Measurements from ENCODE around the gene CERCAM.
"Not testable (repeated sequence)": the region's sequence is repeated elsewhere in the genome, so short reads cannot be mapped to it uniquely, and the experiment has no call there.

CERCAM gene

DNA sequence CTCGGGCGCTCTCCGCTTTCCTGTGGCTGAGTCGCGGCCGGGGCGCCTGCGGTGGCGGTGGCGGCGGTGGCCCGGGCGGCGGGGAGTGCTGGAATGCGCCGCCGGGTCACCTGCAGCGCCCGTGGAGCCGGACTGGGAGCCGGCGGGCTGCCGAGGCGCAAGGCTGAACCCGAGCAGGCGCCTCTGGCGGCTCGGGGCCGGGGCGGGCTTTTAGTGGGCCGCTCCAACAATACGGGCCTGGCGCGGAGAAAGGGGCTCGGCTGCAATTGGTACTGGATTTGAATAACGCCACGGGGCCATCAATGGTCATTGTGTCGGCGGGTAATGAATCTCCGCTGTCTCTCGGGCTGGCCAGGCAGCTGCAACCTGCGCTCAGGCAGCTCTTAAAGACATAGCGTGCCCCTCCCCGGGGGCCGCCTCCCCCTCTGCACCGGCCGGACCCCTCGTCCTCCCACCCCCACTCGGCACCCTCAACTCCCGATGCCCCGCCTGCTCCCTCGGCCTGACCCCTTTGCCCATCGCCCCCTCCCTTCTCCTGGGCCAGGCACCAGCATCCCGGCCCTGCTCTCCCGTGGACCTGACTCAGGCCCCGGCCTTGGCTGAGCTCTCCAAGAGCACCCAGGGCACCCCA lies 27.4 kb upstream of the CERCAM start:
- no peak for DNase-seq

GRCh38 chr9:128393970-128394369 lies 26.7 kb upstream of the CERCAM start:
- no peak for DNase-seq

DNA sequence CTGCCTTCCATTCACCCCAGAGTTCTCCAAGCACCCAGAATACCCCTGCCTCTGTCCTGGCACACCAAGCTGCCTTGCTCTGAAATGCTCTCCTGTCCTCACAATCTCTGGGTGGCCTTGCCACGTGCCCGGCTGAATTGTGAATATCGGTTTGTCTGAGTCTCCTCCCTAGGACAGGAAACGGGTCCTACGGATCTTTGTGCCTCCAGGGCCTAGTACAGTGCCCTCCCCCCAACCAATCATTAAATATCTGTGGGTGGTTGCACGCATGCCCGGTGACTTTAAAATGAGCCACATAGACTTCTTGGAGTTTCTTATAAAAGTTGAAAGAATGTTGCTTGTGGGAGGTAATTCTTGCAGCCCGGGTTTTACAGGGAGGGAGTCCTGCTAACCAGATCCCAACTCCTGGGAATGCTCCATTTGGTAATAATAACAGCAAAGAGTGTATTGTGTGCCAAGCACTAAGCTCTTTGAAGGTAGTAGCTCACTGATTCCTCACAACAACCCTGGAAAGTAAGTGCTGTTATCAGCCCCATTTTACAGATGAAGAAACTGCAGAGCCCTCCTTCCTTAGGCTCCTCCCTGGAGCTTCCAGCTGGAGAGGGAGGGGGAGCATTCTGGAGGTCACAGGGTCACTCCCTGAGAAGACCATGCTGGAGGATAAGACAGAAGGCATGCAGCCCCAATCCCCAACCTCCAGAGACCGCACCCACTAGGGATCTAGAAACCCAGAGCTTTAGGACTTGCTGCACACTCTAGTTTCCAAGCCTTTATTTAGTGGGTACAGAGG lies 26.1 kb upstream of the CERCAM start:
- DNase-seq = no peak

- DNase-seq = no peak
Measured at GRCh38 chr9:128396970-128397613, 23.6 kb upstream of the CERCAM start.

DNA sequence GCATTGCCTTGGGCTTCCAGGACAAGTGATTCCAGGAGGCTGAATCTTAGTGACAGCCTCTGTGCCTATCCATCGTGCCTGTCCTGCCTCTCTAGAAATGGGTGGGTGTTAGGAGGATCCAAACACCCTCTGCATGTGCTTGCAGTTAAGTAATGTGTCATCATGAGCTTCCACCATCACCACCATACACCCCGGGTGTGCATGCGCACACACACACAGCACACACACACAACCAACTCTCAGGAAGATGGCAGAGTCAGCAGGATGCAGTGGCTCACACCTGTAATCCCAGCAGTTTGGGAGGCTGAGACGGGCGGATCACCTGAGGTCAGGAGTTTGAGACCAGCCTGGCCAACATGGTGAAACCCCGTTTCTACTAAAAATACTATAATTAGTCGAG lies 22.8 kb upstream of the CERCAM start:
- DNase-seq = no peak

DNA sequence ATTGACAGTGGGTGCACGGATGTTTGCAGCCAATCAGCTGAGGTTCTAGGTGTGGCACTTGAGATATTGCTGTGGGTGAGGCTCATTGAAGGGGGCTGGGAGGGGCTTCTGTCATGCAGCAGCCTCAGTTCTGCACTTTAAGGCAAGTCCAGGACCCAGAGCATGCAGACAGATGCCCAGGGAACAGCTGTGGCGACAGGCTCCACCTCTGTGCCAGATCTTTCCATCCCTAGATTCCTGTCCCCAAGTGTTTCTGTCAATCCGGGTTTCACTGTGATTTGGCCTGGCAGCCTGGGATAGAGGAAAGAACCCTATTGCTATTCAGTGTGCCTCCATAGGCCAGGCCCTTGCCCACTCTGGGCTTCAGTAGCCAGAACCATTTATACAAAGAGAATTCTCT lies 20.8 kb upstream of the CERCAM start:
- DNase-seq = no peak

GRCh38 chr9:128404560-128404959 lies 16.1 kb upstream of the CERCAM start:
- DNase-seq = no peak

DNA sequence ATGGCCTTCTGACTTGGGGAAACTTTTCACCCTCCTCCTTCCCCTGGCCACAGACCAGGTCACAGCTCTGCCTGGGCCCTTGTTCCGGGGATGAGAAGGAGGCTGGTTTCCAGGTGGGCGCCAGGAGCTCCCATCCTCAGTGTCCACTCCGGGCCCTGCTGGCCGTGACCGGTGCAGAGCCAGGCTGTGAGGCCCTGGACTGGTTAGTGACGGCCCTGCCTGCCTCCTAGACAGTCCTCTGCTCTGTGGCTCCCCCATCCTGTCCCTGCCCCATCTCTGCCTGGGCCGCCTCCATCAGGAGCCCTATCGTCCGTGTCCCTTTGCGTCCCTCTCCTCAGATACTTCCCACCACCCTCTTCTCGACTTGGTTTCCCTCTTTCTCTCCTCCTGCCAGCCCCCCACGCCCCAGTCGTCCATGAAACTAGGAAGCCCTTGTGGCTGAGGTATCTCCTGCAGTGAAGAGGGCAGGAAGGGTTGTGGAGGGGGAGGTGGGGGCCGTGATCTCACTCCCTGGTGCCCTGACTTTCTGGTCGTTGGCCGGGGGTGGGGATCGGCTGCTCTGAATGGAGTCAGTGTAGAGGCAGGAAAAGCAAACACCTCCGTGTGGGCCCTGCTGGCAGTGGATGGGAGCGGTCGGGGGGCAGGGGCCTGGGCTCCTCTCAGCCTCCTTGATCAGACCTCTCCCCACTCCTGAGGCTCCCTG lies 15.4 kb upstream of the CERCAM start:
- DNase-seq = no peak

- no peak for DNase-seq
Measured at GRCh38 chr9:128405780-128406171, 14.9 kb upstream of the CERCAM start.

DNA sequence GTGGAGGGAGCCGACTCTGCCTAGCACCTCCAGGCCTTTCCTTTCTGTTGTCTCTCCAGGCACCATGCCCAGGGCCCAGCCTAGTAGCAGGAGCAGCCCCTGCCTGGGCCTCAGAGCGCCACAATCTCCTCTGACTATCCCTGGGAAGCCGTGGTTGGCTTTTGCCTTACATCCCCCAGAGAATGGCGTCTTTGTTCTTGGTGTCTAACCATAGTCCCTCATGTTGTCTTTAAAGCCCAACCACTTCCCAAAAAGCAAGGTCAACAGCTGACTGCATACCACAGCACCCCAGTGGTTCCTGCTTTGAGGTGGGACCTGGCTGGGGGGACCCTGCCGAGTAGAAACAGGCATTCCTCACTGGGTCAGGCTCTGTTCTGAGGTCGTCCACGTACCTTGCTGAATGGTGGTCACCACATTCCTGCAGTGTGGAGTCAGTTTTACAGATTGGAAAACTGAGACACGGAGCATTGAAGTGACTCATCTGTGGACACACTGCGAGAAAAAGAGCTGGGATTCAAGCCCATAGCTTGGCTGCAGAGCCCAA lies 13.7 kb upstream of the CERCAM start:
- no peak for DNase-seq

DNA sequence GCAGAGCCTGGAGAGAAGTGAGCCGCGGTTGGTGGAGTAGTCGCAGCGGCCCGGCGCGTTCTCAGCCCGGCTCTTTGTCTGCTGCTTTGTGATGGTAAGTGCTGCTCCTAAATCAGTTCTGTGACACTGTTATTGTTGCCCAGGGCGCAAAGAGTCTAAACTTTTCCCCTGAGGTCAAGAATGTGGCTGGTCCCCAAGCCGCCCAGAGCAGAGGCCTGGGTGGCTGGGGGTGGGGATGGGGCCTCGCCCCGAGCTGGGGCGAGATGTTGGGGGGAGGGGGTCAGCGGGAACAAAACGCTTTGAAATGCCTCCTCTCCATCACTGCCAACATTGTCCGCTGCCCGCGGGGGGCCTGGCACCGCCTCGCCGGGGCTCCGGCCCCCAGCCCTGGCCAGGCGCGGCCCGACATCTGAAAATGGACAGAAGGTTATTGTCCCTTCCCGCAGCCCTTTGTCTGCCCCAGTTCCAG lies 11.7 kb upstream of the CERCAM start:
- no peak for DNase-seq

GRCh38 chr9:128409450-128409849 lies 11.2 kb upstream of the CERCAM start:
- no peak for DNase-seq

DNA sequence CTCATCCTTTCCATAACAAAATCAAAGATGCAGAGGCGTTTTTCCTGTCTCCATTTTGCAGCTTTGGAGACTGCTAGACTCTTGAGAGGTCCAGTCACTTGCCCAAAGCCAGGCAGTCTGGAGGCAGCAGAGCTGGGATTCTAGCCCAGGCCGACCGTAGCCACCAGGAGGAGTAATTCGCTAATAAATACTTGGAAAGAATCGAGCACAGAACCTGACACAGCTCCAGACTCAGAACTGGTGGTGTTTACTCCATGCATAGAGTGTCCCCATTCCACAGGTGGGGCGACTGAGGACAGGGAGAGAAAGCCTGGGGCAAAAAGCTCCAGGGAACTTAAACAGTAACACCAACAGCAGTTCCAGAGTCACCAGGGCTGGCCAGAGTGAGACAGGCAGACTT lies 10.7 kb upstream of the CERCAM start:
- DNase-seq = no peak

- no peak for DNase-seq
Measured at GRCh38 chr9:128411364-128412119, 9.1 kb upstream of the CERCAM start.

DNA sequence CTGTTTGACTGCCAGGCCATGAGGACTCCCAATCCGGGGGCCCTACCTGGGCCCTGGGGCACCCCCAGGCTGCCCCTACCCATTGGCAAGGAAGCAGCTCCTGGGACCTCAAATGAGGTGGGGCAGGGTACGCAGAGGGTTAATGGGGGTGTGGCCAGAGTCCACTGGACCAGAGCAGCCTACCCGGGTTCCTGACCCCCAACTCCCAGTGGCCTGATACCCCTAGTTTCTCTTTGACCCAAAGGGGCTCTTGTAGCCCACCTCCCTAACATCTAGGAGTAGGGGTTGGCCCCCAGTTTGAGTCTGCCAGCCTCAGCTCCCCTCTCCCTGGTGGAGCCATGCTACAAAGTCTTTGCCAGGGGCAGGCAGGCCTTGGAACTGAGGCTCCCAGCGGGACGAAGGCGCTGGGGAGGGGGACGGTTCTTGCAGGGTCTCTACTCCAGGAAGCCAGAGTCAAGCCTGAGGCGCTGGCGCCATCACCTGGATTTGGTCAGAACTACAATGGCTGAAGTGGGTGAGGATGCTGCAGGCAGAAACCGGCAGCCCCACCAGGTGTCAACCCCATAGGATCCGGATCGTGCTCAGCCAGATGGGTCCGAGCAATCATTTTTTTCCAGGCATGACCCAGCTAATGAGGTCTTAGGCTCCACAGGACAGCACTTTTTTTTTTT lies 8.4 kb upstream of the CERCAM start:
- DNase-seq = peak; percentile 81

DNA sequence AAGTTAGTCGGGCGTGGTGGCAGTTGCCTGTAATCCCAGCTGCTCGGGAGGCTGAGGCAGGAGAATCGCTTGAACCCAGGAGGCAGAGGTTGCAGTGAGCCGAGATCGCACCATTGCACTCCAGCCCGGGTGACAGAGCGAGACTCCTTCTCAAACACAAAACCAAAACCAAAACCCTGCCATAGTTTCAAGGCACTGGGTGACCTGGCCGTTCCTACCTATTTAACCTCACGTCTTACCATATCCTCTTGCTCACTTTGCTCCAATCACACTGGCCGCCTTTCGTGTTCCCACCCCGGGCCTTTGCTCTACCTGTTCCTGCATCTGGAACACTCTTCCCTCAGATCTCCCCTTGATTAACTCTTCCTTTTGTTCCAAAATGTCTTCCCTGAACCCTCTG lies 6.9 kb upstream of the CERCAM start:
- not testable (repeated sequence) for DNase-seq

GRCh38 chr9:128414461-128414860 lies 6.2 kb upstream of the CERCAM start:
- DNase-seq = no peak

GRCh38 chr9:128415281-128415680 lies 5.4 kb upstream of the CERCAM start:
- no peak for DNase-seq

DNA sequence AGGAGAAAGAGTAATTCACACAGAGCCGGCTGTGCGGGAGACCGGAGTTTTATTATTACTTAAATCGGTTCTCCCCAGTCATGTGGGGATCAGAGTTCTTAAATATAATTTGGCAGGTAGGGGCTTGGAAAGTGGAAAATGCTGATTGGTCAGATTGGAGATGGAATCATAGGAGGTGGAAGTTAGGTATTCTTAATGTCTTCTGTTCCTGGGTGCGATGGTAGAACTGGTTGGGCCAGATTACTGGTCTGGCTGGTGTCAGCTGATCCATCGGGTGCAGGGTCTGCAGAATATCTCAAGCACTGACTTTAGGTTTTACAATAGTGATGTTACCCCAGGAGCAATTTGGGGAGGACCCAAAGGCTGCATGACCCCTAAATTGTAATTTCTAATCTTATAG lies 4.6 kb upstream of the CERCAM start:
- no peak for DNase-seq

- no peak for DNase-seq
Measured at GRCh38 chr9:128416432-128417019, 4.1 kb upstream of the CERCAM start.

Data from stimulated activated CD8-positive, alpha-beta memory T cell treated with anti-CD3 and anti-CD28 coated beads, Interleukin-4, amount 100 ng/mL, for 48 hours (primary cell).